GM21619 (cell line): ENCODE results near the gene SLC35B4.
"Not testable (repeated sequence)": the region's sequence is repeated elsewhere in the genome, so short reads cannot be mapped to it uniquely, and the experiment has no call there.

Source experiments
- ATAC-seq: cut with Tn5 transposase; IDR thresholded peaks from one replicate; pipeline ENCODE4 v1.9.1; 2021; ENCODE audit not compliant: unreplicated experiment

Gene SLC35B4

GRCh38 chr7:134295982-134296381, 20.7 kb downstream of the SLC35B4 start:
- not testable (repeated sequence) for ATAC-seq

GRCh38 chr7:134293002-134293740, 23.6 kb downstream of the SLC35B4 start:
- ATAC-seq: peak; percentile 100

- ATAC-seq: no peak
These were observed 26.4 kb downstream of the SLC35B4 start for GRCh38 chr7:134290286-134290685.

- ATAC-seq: no peak
These were observed 26.9 kb downstream of the SLC35B4 start for GRCh38 chr7:134289841-134290240.

- no peak for ATAC-seq
These were observed 27.3 kb downstream of the SLC35B4 start for GRCh38 chr7:134289423-134289822.

- no peak for ATAC-seq
These were observed 28.6 kb downstream of the SLC35B4 start for GRCh38 chr7:134287916-134288659.

GRCh38 chr7:134284952-134285351, 31.8 kb downstream of the SLC35B4 start:
- ATAC-seq: no peak

GRCh38 chr7:134284011-134284410, 32.7 kb downstream of the SLC35B4 start:
- ATAC-seq: no peak

GRCh38 chr7:134280508-134280907, 36.2 kb downstream of the SLC35B4 start:
- ATAC-seq: no peak

GRCh38 chr7:134279898-134280297, 36.8 kb downstream of the SLC35B4 start:
- no peak for ATAC-seq

GRCh38 chr7:134279336-134279735, 37.4 kb downstream of the SLC35B4 start:
- ATAC-seq: no peak

GRCh38 chr7:134278502-134279153, 38.1 kb downstream of the SLC35B4 start:
- no peak for ATAC-seq

GRCh38 chr7:134276951-134277350, 39.8 kb downstream of the SLC35B4 start:
- ATAC-seq: no peak

GRCh38 chr7:134262322-134262721, 54.4 kb downstream of the SLC35B4 start:
- no peak for ATAC-seq

- no peak for ATAC-seq
These were observed 60.9 kb downstream of the SLC35B4 start for GRCh38 chr7:134255814-134256213.

GRCh38 chr7:134254311-134254710, 62.4 kb downstream of the SLC35B4 start:
- no peak for ATAC-seq

GRCh38 chr7:134248196-134248595, 68.5 kb downstream of the SLC35B4 start:
- ATAC-seq: no peak

GRCh38 chr7:134246761-134247160, 70.0 kb downstream of the SLC35B4 start:
- ATAC-seq: no peak

GRCh38 chr7:134246347-134246746, 70.4 kb downstream of the SLC35B4 start:
- ATAC-seq: no peak

GRCh38 chr7:134245253-134245652, 71.5 kb downstream of the SLC35B4 start:
- no peak for ATAC-seq
